HG03097 (cell line): ENCODE measurements around the gene DCC.
"Not testable (repeated sequence)": the region's sequence is repeated elsewhere in the genome, so short reads cannot be mapped to it uniquely, and the experiment has no call there.

Source experiments
- ATAC-seq: cut with Tn5 transposase; IDR thresholded peaks from one replicate; pipeline ENCODE4 v1.9.1; 2021; ENCODE audit not compliant: unreplicated experiment, low FRiP score

Gene DCC

GRCh38 chr18:53441761-53442414 is 1101.9 kb downstream of the DCC start:
- no peak for ATAC-seq

- ATAC-seq = no peak
Observed at GRCh38 chr18:53442415-53442783, 1102.4 kb downstream of the DCC start.

GRCh38 chr18:53443336-53443735 is 1103.3 kb downstream of the DCC start:
- ATAC-seq = no peak

DNA sequence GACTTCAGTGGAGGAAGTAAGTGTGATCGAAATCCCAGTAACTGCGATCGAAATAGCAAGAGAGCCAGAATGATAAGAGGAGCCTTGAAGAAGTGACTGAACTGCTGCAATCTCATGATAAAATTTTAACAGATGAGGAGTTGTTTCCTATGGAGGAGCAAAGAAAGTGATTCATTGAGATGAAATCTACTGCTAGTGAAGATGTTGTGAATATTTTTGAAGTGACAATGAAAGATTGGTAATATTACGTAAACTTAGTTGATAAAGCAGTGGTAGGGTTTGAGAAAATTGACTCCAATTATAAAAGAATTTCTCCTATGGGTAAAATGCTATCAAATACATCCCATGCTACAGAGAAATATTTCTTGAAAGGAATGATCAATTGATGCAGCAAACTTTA is 1103.8 kb downstream of the DCC start:
- ATAC-seq = no peak

GRCh38 chr18:53451902-53452301 is 1111.9 kb downstream of the DCC start:
- ATAC-seq = no peak

DNA sequence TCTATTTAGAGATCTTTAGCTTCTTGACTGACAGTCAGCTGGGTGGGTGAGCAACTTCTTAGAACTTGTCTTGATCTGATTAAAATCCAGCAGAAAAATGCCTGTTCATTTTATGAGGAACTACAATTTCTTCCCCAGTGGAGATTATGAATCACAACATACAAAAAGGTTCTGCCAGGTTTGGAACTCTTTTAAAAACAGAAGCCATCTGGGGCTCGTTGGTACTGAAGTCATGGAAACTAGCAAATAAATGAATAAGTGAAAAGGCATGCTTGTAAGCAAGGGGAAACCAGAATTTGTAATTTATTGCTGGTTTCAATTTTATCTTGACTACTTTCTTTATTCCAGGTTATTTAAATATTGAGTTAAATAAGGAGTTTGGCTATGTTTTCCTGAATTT is 1117.1 kb downstream of the DCC start:
- ATAC-seq = no peak

DNA sequence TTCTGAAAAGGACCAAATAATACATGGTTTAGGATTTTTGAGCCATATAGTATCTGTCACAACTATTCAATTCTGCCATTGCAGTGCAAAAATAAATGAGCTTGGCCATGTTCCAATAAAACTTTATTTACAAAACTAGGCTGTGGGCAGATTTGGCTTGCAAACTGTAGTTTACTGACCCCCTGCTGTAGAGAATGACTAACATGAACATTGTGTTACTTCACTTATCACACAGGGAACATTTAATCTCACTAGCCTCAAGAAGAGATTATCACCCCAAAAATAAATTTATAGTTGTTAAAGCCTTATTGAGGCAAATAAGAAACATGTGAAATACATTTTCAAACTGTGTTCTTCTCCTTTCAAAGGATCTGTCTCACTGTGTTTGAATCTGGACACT is 1118.3 kb downstream of the DCC start:
- ATAC-seq = no peak

DNA sequence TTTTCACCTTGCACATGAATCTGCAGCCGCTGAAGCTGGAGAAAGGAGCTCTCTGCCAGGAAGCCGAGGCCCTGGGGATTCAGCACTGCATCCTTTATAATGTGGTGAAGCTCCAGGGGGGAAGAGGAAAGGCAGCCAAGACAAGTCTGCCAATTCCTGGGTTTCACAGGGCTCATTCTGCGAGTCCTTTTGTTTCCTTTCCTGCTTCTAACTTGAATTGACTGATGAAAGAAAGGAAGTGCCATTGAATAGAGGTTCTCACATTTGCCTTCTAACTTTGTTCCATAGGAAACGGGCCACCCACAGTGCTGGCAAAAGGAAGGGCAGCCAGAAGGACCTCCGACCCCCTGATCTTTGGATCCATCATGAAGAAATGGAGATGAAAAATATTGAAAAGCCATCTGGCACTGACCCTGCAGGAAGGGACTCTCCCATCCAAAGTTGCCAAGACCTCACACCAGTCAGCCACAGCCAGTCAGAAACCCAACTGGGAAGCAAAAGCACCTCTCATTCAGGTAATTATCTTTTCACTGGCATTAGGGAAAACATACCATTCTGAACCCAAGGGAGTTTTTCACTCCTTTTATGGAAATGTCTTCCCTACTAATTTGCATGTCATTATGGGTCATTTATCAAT is 1119.1 kb downstream of the DCC start:
- no peak for ATAC-seq

GRCh38 chr18:53467756-53468155 is 1127.8 kb downstream of the DCC start:
- ATAC-seq = no peak

DNA sequence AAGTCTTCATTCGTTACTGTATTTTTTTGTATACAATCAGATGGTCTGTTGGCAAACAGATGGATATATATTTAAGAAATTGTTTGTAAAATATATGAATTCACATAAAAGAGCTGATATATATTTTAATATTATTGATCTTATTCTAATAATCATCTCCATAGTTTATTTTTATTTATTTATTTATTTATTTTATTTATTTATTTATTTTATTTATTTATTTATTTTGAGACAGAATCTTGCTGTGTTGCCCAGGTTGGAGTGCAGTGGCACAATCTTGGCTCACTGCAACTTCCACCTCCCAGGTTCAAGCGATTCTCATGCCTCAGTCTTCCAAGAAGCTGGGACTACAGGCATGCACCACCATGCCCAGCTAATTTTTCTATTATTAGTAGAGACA is 1128.2 kb downstream of the DCC start:
- not testable (repeated sequence) for ATAC-seq

DNA sequence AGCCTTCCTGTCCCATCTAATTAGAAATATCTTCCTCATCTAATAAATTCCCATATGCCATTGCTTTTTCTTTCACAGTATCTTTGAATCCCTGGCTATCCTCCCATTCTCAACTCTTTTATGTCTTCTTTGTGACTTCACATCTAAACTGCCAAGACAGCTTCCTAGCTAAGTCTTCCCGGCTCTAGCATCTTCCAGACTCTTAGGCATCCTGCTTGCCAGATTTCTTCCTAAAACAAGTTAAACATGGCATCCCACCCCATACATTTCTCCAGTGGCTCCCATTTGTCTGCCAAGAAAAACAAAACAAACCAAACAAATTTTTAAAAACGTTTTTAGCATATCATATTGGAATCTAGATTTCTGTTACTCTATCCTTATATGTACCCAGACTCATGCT is 1132.5 kb downstream of the DCC start:
- no peak for ATAC-seq

- no peak for ATAC-seq
Observed at GRCh38 chr18:53478155-53478554, 1138.2 kb downstream of the DCC start.

DNA sequence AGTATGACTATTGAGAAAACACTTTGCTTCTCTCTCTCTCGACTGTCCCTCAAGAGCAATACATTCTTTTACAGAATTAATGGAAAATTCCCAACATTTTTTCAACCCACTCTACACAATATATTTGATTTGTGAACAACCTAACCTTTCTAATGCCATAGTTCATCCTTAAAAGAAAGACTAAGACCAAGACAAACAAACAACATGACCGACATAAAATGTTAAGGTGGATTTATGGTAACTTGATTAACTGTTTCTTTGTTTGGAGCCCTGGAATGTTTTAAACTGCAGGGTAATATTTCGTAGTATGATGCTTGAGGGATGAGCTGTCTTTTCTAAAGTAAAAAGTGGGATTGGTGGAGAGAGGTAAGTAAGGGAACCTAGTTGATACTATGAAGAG is 1146.3 kb downstream of the DCC start:
- no peak for ATAC-seq

DNA sequence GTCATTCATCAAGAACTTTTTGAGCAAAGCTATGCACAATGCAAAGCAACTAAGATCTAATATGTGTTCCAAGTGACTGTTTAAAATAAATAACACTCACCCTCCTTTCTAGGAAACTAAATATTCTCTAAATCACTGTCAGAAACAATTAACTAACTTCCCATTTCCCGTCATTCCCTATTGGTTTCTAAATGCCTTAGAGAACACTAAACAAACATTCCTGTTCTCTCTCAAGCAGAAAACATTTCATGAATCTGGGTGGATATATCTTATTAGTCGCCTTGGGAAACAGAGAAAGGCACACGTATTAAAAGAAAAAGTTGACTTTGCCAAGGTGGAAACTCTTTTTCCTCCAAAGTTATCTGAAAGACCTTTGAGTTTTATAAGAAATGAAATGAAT is 1149.3 kb downstream of the DCC start:
- no peak for ATAC-seq

GRCh38 chr18:53490019-53490418 is 1150.0 kb downstream of the DCC start:
- ATAC-seq = no peak

DNA sequence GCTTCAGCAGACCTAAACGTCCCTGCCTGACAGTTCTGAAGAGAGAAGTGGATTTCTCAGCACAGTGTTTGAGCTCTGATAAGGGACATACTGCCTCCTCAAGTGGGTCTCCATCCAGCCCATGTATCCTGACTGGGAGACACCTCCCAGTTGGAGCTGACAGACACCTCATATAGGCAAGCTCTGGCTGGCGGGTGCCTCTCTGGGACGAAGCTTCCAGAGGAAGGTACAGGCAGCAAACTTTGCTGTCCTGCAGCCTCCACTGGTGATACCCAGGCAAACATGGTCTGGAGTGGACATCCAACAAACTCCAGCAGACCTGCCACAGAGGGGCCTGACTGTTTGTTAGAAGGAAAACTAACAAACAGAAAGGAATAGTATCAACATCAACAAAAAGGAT is 1156.0 kb downstream of the DCC start:
- no peak for ATAC-seq

DNA sequence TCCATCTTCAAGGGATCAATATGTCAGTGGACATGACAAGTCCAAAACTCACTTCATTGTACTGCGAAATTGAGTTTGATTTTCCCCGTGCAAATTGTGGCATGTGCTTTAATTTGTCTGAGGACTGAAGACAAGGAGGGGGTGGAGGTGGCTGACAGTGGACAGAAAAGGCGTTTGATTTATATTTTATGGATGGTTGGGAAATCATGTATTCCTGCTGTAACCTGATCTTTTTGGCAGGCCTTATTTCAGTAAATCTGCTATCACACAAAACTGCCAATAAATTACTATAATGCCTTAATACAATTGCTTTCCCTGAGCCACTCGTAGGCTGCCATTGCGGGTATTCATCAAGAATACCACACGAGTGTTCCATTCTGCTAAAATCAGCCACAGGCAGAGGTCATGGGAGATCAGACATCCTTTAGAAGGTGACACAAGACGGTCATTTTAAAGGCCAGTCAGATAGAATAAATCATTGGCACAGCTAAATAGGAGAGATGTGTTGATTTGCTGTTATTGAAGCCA is 1164.0 kb downstream of the DCC start:
- ATAC-seq = no peak

- ATAC-seq = no peak
Observed at GRCh38 chr18:53508529-53508928, 1168.5 kb downstream of the DCC start.

- ATAC-seq = no peak
Observed at GRCh38 chr18:53509886-53510285, 1169.9 kb downstream of the DCC start.

DNA sequence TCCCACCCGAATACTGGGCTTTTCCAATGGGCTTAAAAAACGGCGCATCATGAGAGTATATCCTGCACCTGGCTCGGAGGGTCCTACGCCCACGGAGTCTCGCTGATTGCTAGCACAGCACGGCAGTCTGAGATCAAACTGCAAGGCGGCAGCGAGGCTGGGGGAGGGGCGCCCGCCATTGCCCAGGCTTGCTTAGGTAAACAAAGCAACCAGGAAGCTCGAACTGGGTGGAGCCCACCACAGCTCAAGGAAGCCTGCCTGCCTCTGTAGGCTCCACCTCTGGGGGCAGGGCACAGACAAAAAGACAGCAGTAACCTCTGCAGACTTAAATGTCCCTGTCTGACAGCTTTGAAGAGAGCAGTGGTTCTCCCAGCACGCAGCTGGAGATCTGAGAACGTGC is 1171.7 kb downstream of the DCC start:
- not testable (repeated sequence) for ATAC-seq

GRCh38 chr18:53521068-53521467 is 1181.1 kb downstream of the DCC start:
- ATAC-seq = no peak

DNA sequence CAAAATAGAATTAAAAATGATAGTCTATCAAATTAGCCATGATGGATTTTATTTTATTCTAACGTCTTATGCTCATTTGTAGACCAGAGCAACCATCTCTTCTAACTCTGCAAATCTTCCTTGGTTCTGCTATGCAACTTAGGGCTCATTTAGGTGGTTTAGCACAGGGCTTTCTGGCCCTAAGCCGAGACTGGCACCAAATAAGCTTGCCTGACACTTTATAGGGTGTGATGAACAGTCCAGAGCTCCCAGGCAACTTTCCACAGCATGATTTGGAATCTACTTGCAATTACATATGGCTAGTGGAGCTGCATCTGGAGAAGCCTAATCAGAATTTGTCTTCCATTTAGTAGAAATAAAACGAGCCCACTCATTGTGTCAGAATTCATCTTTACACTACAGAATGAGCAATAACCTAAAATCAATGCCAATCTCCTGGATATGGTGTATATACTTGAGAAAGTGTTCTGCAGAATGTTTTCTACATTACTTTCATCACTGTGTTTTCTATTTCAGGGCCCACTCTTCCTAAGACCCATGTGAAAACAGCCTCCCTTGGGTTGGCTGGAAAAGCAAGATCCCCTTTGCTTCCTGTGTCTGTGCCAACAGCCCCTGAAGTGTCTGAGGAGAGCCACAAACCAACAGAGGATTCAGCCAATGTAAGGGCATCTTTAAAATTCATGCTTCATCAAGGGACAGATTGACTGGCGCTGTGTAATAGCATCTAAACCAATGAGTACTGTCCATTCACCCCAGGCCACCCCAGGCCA is 1186.3 kb downstream of the DCC start:
- ATAC-seq = no peak
